ENCODE data around the gene TUBA8. TPM values are rescaled to one million over a fixed set of nuclear protein-coding genes. Genes with fewer than 3 reads are reported as not detected.
"Not testable (repeated sequence)": the region's sequence is repeated elsewhere in the genome, so short reads cannot be mapped to it uniquely, and the experiment has no call there.

The TUBA8 gene
- total RNA-seq, 1 donor from 2014 or later, result 1.0 TPM

DNA sequence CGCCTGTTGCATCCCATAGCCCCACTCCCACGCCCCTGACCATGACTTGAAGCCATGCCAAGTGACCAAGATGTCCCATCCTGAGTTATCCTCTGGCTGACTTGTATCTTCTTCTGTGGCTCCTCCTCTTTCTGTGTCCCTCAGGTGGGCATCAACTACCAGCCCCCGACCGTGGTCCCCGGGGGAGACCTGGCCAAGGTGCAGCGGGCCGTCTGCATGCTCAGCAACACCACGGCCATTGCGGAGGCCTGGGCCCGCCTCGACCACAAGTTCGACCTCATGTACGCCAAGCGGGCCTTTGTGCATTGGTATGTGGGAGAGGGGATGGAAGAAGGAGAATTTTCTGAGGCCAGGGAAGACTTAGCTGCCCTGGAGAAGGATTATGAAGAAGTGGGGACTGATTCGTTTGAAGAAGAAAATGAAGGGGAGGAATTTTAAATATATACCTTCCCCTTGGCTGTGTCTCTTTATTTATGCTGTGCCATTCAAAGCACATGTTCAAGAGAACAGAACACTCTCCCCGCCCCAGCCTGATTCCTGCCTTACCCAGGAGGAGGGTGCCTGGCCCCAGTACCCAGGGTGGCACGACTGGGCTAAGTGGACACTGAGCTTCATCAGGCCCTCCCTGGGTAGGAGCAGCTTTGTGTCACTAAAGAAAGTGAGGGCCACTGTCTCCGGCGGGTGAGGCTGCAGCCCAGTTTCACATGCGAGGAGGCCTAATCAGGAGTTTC is 20.3 kb downstream of the TUBA8 start:
- no peak for DNase-seq

DNA sequence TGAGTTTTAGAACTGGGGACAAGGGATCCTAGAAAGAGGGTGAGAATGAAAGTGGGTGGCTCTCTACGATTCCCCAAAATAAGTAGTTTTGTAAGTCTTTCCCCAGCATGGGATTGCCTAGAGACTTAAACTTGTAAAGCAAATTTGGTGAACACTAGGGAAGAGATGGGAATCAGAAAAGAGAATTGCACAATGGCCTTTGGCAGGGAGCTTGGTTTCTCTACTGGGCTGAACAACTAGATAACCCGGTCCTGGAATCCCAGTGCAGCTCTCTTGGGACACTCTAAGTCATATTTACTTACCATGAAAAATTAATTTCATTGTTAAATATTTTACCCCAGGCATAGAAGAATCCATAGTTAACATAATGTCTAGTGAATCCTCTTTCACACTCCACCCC is 22.8 kb downstream of the TUBA8 start:
- no peak for DNase-seq

DNA sequence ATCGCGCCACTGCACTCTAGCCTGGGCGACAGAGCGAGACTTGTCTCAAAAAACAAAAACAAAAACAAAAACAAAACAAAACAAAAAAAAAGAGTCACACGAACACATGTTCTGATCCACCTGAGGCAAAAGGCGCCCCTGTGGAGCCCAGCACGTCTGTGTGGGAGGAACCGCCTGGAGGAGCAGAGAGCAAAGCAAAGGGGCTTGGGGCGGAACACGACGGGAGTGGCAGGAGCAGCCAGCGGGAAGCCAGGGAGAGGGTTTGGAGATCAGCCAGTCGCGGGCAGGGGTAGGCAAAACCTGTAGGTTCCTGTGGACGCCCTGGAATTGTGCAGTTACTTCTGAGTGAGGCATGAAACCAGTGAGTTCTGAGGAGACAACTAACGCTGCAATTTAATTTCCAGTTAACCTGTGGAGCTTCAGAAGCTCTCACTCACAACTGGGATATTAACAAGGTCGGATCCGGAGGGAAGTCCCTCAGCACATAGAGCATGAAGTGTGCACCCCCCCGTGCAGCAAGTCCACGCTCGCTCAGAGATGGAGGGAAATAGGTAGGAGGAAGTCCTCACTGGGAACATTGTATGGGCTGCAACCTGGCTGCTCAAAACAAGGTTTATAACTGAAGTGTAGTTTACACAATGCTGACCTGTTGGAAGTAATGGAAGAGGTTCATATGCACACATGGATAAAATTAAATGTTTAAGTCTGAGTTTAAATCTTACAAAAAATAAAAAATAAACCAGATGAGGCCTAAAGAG is 26.1 kb downstream of the TUBA8 start:
- no peak for DNase-seq

DNA sequence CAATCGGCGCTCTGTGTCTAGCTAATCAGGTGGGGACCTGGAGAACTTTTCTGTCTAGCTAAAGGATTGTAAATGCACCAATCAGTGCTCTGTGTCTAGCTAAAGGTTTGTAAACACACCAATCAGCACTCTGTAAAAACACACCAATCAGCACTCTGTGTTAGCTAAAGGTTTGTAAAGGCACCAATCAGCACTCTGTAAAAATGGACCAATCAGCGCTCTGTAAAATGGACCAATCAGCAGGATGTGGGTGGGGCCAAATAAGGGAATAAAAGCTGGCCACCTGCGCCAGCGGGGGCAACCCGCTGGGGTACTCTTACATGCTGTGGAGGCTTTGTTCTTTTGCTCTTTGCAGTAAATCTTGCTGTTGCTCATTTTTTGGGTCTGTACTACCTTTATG is 30.4 kb downstream of the TUBA8 start:
- DNase-seq, result not testable (repeated sequence)

DNA sequence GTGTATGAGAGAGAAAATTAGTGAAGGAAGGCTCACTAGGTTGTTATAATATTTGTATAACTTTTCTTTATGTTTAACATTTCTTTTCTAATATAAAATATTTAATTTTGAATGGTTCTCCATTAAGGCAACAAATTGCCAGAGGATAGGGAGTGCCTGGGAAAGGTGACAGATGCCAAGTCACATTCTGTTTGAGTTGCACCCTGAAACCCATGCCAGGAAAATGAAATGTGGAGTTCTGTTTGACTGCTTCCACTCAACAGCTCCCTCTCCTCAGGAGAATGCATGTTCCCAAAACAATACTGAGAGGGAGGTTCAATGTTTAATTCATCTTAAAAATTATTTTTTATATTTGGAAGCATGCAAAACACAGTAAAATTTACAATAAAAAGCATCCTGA is 33.5 kb downstream of the TUBA8 start:
- no peak for DNase-seq

DNA sequence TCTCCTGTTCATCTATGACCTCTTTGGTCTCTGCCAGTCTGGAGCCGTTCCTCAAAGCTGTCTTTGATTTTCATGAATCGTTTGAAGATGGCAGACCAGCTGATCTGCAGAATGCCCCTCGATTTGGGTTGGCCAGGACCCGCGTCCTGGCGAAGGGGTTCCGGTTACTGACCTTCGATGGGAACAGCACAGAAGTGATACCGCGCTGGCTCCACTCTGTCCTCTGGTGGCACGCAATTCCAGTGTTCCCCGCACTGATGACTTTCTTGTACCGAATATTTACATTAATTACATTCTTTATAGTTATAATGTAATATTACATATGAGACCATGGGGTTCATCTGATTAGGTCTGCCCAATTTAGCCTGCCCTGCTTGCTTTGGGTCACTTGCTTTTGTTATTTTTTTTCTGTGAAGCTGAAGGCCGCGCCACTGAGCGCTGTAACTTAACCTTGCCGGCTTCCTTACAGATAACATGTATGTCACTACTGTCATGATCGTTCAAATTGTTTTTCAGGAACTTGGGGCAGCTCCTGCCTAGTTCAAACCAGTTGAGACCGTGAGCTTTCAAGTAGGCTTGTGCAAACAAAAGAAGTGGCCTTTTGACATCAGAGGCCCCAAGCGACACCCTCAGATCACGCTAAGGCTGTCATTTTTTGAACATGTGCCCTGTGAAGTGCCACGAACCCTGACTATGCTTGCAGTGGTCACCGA is 35.2 kb downstream of the TUBA8 start:
- DNase-seq, result no peak

DNA sequence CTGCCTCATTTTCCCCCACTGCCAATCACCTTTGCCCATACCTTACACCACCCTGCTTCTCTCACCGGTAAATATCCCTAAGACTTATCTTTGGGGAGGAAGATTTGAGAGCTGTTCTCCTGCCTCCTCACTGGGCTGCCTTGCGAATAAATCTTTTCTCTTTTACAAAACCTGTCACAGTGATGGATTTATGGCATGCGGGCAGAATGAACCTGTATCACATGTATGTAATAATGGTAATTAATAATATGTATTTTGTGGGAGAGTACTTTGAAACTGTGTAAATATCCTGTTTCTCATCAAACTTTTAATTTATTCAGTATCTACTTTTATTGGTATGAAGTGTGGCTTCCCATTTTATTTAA is 35.8 kb downstream of the TUBA8 start:
- no peak for DNase-seq

DNA sequence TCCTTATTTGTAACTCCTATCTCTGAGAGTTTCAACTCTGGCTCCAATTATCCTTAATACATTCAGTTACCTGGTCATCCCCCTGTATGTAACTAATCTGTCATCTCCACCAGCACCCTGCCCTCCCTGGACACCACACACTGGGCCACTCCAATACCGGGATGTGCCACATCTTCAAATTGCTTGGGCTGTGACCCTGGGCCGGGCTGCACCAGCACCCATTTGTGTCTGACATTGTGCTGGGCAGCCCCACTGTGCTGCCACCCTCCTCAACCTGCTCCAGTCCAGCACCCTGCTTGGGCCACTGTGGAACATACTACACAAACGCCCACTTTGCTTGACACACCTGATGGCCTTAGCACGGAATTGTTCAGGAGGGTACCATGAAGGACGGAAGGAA is 37.2 kb downstream of the TUBA8 start:
- no peak for DNase-seq

DNA sequence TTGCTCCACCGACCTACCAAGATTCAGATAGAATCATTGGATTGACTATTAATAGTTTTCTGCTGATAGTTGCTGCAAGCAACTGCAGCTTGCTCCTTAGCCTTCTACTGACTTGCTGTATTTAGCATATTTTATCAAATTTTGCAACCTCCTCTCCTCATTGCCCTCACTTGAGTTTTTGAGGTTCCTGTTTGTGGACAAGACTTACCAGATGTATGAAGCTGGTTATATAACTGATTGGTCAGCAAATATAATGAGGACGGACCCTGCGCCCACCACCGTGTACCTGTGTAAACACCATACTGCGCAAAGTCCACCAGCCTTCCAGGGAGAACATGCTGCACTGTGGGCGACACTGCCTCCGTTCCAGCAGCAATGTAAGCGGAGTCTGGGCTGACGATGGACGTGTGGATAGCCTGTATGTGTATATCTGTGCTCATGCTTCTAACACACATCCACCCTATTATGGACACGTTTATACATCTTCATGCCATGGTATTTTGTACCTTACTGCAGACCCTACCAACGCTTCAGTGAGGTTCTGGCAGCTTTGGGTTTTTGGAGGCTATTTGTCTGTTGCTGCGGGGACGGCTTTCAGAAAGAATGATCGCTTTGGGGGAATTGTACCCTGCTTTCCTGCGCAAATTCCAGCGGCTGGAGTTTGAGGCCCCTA is 37.8 kb downstream of the TUBA8 start:
- DNase-seq, result no peak

DNA sequence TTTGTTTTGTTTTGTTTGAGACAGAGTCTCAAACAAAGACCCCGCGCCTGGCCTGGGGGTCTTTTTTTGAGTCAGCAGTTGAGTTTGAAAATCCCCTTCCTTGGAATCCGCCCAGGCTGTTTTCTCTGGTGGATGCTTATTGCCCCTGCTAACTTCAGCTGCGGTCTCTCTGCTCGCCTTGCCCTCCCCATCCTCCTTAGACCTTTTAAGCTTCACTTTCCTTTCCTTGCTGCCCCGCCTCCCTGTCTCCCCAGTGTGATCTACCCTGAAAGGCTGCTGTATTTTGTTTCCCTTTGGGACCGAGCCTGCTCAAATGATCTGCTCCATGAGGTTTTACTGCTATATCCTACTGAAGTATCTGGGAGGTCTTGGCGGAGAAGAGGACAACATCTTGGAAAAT is 41.9 kb downstream of the TUBA8 start:
- DNase-seq, result no peak

DNA sequence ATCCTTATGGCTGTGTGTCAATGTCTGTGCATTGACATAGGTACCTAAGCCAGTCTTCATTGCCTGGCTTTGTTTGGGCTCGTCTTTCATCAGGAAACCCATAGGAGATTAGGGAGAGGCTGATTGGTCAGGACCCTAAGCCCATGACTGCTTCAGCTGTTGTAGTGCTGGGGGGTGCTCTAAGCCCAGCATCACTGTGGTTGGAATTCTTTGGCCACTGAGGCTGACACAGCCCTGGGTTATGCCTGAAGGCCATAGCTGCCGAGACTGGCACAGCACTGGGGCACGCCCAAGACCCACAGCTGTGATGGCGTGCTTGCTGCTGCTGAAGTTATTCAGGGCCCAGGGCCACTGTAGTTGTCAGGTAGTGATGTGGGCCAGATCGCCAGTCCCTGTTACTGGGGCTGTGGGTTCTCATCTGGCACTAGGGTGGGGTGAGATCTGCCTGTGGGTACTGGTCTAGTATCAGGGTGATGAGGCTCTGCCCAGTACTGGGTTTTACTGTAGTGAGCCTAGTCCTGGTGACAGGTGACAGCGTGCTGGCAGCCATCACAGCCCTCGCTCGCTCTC is 44.3 kb downstream of the TUBA8 start:
- DNase-seq, result no peak

DNA sequence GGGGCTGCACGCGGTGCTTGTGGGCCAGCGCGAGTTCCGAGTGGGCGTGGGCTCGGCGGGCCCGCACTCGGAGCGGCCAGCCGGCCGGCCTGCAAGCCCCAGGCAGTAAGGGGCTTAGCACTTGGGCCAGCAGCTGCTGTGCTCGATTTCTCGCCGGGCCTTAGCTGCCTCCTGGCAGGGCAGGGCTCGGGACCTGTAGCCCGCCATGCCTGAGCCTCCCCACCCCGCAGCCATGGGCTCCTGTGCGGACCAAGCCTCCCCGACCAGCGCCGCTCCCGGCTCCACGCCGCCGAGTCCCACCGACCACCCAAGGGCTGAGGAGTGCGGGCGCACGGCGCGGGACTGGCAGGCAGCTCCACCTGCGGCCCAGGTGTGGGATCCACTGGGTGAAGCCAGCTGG is 44.9 kb downstream of the TUBA8 start:
- DNase-seq, result not testable (repeated sequence)

DNA sequence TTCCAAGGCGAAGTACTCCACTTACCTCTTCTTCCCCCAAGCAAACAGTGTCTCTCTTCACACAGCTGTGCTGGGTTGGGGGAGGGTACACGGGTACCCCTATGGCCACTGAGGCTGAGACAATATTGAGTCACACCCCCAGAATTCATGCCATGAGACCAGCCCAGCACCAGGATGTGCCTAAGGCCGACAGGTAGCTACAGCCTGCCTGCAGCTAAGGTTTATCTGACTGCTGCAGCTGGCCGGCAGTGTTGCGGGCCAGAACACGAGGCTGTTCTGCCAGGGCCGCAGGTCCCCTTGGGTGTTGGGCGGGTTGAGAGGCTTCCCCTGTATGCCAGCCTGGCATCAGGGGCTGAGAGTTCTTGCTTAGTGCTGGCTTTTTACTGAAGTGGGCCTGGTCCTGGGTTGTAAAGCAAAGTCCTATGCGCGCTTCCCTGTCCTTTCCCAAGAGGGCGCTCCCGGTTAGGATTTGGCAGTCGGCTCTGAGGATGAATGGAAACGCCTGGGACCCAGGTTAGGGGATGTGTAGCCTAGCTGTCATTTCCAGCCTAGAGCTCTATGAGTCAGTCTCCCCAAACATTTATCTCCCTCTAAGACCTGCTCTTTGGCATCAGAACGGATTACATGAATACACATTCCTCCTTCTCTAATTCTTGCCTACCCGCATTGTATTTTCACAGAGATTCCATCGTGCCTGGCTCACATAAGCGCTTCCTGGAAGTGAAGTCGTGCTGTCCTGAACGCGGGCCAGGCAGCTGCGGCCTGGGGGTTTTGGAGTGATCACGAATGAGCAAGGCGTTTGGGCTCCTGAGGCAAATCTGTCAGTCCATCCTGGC is 46.5 kb downstream of the TUBA8 start:
- DNase-seq, result peak; percentile 94

DNA sequence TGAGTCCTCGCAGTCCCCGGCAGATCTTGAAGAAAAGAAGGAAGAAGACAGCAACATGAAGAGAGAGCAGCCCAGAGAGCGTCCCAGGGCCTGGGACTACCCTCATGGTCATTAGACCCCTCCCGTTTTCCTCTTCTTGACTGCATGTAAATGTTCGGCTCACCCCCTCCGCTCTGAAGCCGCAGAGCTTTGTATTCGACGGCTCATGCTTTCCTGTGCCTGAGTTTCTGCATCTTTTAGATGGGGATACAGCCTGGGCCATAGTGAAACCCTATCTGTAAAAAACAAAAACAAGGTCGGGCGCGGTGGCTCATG is 47.1 kb downstream of the TUBA8 start:
- no peak for DNase-seq

DNA sequence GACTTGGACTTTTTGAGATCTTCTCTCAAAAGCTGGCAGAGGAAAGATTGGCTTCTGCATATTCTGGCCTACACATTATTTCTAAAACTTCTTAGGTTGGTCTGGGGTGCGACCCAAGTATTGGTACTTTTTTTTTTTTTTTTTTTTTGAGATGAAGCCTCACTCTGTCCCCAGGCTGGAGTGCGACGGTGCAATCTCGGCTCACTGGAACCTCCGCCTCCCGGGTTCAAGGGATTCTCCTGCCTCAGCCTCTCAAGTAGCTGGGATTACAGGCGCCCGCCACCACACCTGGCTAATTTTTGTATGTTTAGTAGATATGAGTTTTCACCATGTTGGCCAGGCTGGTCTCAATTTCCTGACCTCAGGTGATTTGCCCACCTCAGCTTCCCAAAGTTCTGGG is 50.0 kb downstream of the TUBA8 start:
- not testable (repeated sequence) for DNase-seq

DNA sequence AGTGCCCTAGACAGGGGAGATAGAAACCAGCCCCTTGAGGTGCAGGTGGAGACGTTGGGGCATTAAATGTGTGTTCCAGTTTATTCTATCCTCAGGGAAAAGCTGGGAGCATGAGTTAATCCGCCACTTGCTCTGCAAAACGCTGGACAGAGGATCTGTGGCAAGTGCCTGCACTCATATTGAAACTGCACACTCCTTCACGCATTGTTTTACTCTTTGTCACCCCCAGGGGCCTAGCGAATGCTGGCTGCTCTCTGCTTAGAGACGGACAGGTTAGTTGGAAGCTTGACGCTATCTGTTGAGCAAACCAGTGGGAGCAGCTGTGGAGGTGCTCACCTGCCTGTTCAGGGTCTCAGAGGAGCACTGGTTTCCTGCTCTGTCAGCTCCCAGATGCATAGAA is 53.2 kb downstream of the TUBA8 start:
- not testable (repeated sequence) for DNase-seq

DNA sequence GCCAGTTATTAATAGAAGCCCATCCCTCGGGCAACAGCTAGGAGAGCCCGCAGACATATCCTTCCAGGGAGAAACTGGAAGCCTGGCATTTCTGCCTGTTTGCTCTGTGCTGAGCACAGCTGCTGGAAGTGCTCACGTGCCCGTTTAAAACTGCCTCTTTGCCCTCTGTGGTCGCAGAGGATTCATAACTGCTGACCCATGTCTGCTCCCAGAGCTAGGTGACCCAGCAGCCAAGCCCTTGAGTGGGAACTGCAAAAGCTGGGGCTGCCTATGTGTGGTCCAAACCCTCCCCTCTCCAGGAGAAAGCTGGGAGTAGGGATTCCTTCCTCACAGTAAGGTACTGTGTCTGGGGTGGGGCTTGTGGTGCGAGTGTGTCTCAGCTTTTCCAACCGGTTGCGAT is 54.0 kb downstream of the TUBA8 start:
- not testable (repeated sequence) for DNase-seq

DNA sequence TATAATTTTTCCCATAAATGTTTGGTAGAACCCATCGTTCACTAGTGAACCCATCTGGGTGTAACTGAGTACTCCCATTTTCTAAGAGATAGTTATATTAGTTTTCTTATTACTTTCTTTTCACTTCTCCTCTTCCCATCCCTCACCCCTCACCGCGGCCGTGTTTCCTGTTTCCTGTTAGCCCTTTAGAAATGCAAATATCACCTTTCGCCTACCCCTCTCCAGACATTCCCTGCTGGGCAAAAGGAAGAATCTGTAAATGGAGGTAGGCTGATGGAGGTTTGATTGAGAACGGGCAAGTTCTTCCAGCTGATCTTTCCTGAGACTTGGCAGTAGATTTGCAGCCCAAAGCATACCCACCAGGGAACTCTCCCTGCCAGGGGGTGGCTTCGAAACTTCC is 54.7 kb downstream of the TUBA8 start:
- DNase-seq, result not testable (repeated sequence)

DNA sequence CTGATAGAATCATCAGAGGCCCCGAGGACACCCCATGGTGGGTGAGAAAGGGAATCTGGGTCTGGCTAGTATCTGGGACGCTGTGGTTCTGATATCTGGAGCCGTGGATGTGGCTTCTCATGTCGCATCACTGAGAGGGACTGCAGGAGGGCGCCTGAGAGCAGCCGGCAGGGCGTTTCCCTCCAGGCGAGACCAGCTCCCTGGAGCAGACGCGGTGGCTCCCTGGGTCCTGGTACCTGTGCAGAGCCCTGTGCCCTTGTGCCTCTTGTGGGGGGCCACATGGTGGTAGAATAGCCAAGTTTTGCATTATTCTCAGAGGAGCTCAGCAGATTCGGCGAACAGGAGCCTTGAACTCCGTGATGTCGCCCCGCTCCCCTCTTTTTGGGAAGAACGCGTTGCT is 59.7 kb downstream of the TUBA8 start:
- not testable (repeated sequence) for DNase-seq

DNA sequence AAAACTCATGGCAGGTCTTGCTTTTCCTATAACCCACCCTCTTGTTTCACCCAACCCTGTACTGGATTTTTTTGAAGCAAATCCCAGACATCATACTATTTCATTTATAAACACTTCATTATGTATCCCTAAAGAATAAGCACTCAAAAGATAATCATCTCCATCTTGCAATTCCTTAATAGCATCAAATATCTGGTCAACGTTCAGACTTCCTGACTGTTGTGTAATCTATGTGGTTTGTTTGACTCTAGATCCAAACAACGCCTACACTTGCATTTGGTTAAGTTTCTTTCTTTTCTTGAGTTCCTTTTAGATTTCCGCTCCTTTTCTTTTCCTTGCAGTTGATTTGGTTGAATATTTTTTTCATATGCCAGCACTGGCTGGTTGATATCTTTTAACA is 61.6 kb downstream of the TUBA8 start:
- not testable (repeated sequence) for DNase-seq

DNA sequence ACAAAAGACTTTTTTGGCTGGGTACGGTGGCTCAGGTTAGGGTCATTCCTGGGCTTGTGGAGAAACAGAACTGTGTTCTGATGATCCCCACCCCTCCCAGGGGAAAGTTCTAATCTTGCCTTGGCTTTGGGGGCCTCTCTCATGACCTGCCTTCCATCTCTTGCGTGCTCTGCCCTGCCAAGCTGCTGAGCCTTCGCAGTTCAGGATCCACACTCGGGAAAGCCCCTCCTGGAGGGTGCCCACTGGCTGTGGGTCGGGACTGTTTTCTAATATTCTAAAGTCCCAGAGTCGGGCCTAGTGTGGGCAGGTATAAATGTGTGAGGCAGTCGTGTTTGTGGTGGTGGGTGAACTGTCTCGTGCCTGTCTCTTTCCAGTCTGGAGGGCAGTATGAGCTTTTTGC is 62.2 kb downstream of the TUBA8 start:
- not testable (repeated sequence) for DNase-seq

DNA sequence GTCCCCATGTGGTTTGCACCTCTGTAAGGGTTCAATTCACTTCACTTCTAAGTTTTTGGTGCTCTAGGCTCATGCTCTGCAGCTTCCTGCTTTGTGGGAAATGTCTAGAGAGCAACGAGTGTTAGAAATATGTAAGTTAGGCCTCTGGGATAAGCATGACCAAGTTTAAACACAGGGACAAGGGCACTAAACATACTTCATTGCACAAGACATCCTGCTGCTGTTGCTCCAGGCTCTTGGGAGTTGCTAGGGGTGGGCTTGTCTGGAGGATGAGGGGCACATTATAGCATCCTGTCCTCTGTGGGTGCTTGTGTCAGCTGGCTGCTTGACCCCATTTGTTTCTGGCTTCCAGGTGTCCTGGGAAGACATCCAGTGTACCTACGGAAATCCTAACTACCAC is 62.8 kb downstream of the TUBA8 start:
- not testable (repeated sequence) for DNase-seq
